K562 (cell line): Measurements from ENCODE around the gene TBC1D16. TPM values are rescaled to one million over a fixed set of nuclear protein-coding genes. Genes with fewer than 3 reads are reported as not detected.

Experiments
- ATAC-seq: fragments of 200-7000 bp; cut with Tn5 transposase; 3 replicates; pipeline ENCODE4 v1.9.1; 2020; ENCODE audit warnings: moderate library complexity
- BruUV-seq: library from RNA; stranded (reverse); fragments of 400-500 nt; replicated peaks from 2 replicates; lab custom pipeline; 2021; lab: Mats Ljungman, UMichigan
- CTCF ChIA-PET: fragments of 300-600 bp; formaldehyde crosslinking; extraction: SDS; loops from one replicate; lab custom pipeline; 2021; ENCODE audit warnings: low intra/inter-chr PET ratio; lab: Yijun Ruan, JAX
- POLR2A ChIA-PET: fragments of 300-600, 350-650 bp; sonication (Branson Sonifier 250); formaldehyde crosslinking; extraction: SDS; loops from one replicate; lab custom pipeline; 2021; ENCODE audit warnings: antibody characterized with exemption, inconsistent platforms; lab: Yijun Ruan, JAX
- DNase-seq, 4 experiments: peaks; one replicate each; pipeline versions ENCODE4 v3.0.0 to v3.0.0-alpha.2; 2011 to 2018; ENCODE audit warnings: low spot score in 3 of 4, mixed read lengths in 3 of 4; ENCODE audit errors: extremely low read depth in 1 of 4
- FAIRE-seq: peaks from 2 replicates; lab custom pipeline; 2011; peaks lifted over from hg19 to GRCh38; lab: Jason Lieb, UNC
- H2AFZ ChIP-seq: 2 replicates; pipeline ENCODE4 v1.6.0; 2011; ENCODE audit warnings: low read depth, low read length, control low read depth, inconsistent platforms
- H3K27ac ChIP-seq: fragments of 200-600 bp; 3 replicates; pipeline ENCODE4 v1.8.0; 2011; ENCODE audit warnings: low read depth, mild to moderate bottlenecking, control low read depth, inconsistent platforms, low read length, moderate library complexity, mixed read lengths; ENCODE audit errors: extremely low read depth
- H3K27me3 ChIP-seq, 2 experiments: fragments of 300-600 bp in 1 of 2; 2 replicates in 1 of 2; 3 replicates in 1 of 2; pipeline versions ENCODE4 v1.6.0 to v1.8.0; 2011; ENCODE audit warnings: inconsistent platforms in 2 of 2, low read length in 2 of 2, mild to moderate bottlenecking in 1 of 2, mixed read lengths in 1 of 2, moderate library complexity in 1 of 2; ENCODE audit not compliant: control insufficient read depth in 2 of 2, insufficient read depth in 2 of 2
- H3K36me3 ChIP-seq: fragments of 300-600 bp; 3 replicates; pipeline ENCODE4 v1.8.0; 2011; ENCODE audit warnings: mild to moderate bottlenecking, low read length, inconsistent platforms; ENCODE audit not compliant: control insufficient read depth, insufficient read depth
- H3K4me1 ChIP-seq, 2 experiments: fragments of 200-600 bp in 1 of 2; replicated peaks in 1 of 2; 2 replicates in 1 of 2; 3 replicates in 1 of 2; pipeline versions ENCODE4 v1.5.1 to v1.8.0; 2011; ENCODE audit warnings: inconsistent platforms in 2 of 2, low read length in 2 of 2, mild to moderate bottlenecking in 1 of 2, mixed read lengths in 1 of 2, moderate library complexity in 1 of 2; ENCODE audit not compliant: control insufficient read depth in 2 of 2, insufficient read depth in 2 of 2
- H3K4me2 ChIP-seq: 2 replicates; pipeline ENCODE4 v1.6.1; 2011; ENCODE audit warnings: low read length, control low read depth, inconsistent platforms, mixed read lengths; ENCODE audit not compliant: insufficient read depth
- H3K4me3 ChIP-seq: fragments of 200-600 bp; sonication (generic), shearing (Covaris generic); 2 replicates; pipeline ENCODE4 v1.5.1; 2016; ENCODE audit warnings: control low read depth, inconsistent platforms
- H3K79me2 ChIP-seq: fragments of 200-600 bp; 3 replicates; pipeline ENCODE4 v1.8.0; 2011; ENCODE audit warnings: low read length, inconsistent platforms; ENCODE audit not compliant: control insufficient read depth, insufficient read depth
- H3K9ac ChIP-seq, 2 experiments: 2 replicates each; pipeline versions ENCODE4 v1.6.0 to v1.6.1; 2011; ENCODE audit warnings: low read depth in 2 of 2, low read length in 2 of 2, control low read depth in 1 of 2, inconsistent platforms in 1 of 2, mild to moderate bottlenecking in 1 of 2, mixed read lengths in 1 of 2; ENCODE audit not compliant: insufficient read depth in 1 of 2
- H3K9me1 ChIP-seq: one replicate; pipeline ENCODE4 v1.6.0; 2011; ENCODE audit warnings: inconsistent platforms, mild to moderate bottlenecking, low read length, moderate library complexity; ENCODE audit not compliant: control insufficient read depth, insufficient read depth
- H3K9me3 ChIP-seq: replicated peaks from 2 replicates; pipeline ENCODE4 v1.5.1; 2011; ENCODE audit warnings: low read depth, low read length, inconsistent platforms; ENCODE audit not compliant: control insufficient read depth, insufficient read depth
- H4K20me1 ChIP-seq: replicated peaks from 2 replicates; pipeline ENCODE4 v1.6.1; 2011; ENCODE audit warnings: low read length, inconsistent platforms, mixed read lengths; ENCODE audit not compliant: control insufficient read depth, insufficient read depth
- C11orf30 ChIP-seq: fragments of 450-650 bp; IDR thresholded peaks from 2 replicates; pipeline ENCODE4 v1.6.1; 2016; ENCODE audit warnings: low read depth, mild to moderate bottlenecking
- CGGBP1 ChIP-seq: fragments of 250-450 bp; sonication (Bioruptor Pico); IDR thresholded peaks from 2 replicates; pipeline ENCODE4 v1.9.0; 2021; ENCODE audit warnings: mild to moderate bottlenecking
- GABPB1 ChIP-seq: sonication (generic); formaldehyde crosslinking; IDR thresholded peaks from 2 replicates; pipeline ENCODE4 v1.8.0; 2022; ENCODE audit warnings: mild to moderate bottlenecking, missing genetic modification reagents
- NUFIP1 ChIP-seq: fragments of 450-650 bp; IDR thresholded peaks from 2 replicates; pipeline ENCODE4 v1.6.1; 2018; ENCODE audit not compliant: partially characterized antibody
- RBM25 ChIP-seq: fragments of 200-400 bp; formaldehyde crosslinking; IDR thresholded peaks from 2 replicates; pipeline ENCODE4 v1.6.1; 2018; ENCODE audit warnings: low read length, low read depth, moderate library complexity; ENCODE audit not compliant: severe bottlenecking
- TOE1 ChIP-seq, 2 experiments: fragments of 450-650 bp in 1 of 2; sonication (generic) in 1 of 2; formaldehyde crosslinking in 1 of 2; IDR thresholded peaks; 2 replicates each; pipeline versions ENCODE4 v1.7.1 to v1.8.0; 2016 to 2022; ENCODE audit warnings: borderline replicate concordance in 2 of 2, mild to moderate bottlenecking in 2 of 2, antibody characterized with exemption in 1 of 2, inconsistent platforms in 1 of 2, low read depth in 1 of 2, missing genetic modification reagents in 1 of 2, moderate library complexity in 1 of 2
- ZFP36 ChIP-seq: fragments of 150-350 bp; IDR thresholded peaks from 2 replicates; pipeline ENCODE4 v1.6.1; 2018; ENCODE audit warnings: low read length, low read depth; ENCODE audit not compliant: partially characterized antibody
- WGBS: fragments of 100-300 bp; shearing (Covaris generic); methylation state at CpG from one replicate; pipeline ENCODE4 v1.1.6; 2016; ENCODE audit warnings: low coverage, mixed read lengths; ENCODE audit not compliant: insufficient coverage; ENCODE audit errors: missing lambda C conversion rate; 5-methylcytosine and 5-hydroxymethylcytosine counted together
- in situ Hi-C: fragments of 300-500 bp; cut with MboI; formaldehyde crosslinking; loops from 4 replicates; pipeline ENCODE4 v1.15.0; 2018; ENCODE audit warnings: inconsistent platforms, mixed read lengths
- intact Hi-C: fragments of 100-400 bp; cut with micrococcal nuclease; formaldehyde crosslinking; loops from 2 replicates; pipeline ENCODE4 v1.14.2; 2022
- polyA plus RNA-seq, 8 experiments: library from polyadenylated mRNA; depleted of rRNA in 4 of 8; stranded (reverse) in 5 of 8; unstranded in 3 of 8; fragments of >200 nt; fragmentation: Nextera tagmentation in 2 of 8; fragmentation: Illumina TruSeq in 1 of 8; extraction: Ambion mirVana in 2 of 8; extraction: Trizol in 1 of 8; gene quantifications; 2 replicates each; pipeline versions ENCODE4 v1.2.1 to v1.2.3, GENCODE V29; 2011 to 2014; ENCODE audit warnings: inconsistent platforms in 1 of 8, missing spikeins in 1 of 8
- total RNA-seq, 7 experiments: library from RNA; depleted of rRNA in 6 of 7; stranded (reverse); fragments of >200 nt in 6 of 7; fragmentation: Illumina TruSeq in 2 of 7; extraction: Trizol in 2 of 7; gene quantifications; 2 replicates each; pipeline versions ENCODE4 v1.2.1 to v1.2.3, GENCODE V29; 2011 to 2021; ENCODE audit warnings: low replicate concordance in 1 of 7

The TBC1D16 gene
- total and polyA plus RNA-seq, 9 of the 15 experiments (the other 6 are each of a cell fraction or from before 2014, with no cell fraction given), result 0.01 to 0.20 (median 0.03) TPM; not detected in 1

GRCh38 chr17:79907217-79907715 is 128.4 kb downstream of the TBC1D16 start:
- TF ChIP-seq C11orf30, result no peak
- TF ChIP-seq RBM25, result no peak
- no peak for TF ChIP-seq GABPB1 (CRISPR knock-in tag)
- TF ChIP-seq CGGBP1 (CRISPR knock-in tag), result no peak
- TF ChIP-seq NUFIP1, result no peak
- Histone ChIP-seq H2AFZ (no peak overlapping the region), H3K36me3 (no peaks in the 10 kb centered on the region), H3K4me1 (peaks cover 0 to 5% of the 10 kb centered on the region in 2 experiments; a peak in 2 of 5 replicates), H3K27me3 (peaks cover 53 to 77% of the 10 kb centered on the region in 2 experiments), H3K4me2 (no peak overlapping the region), H3K9me1 (no peaks in the 10 kb centered on the region), H3K27ac (no peak overlapping the region), H4K20me1 (no peaks in the 10 kb centered on the region; the same call in none of the 2 replicates), H3K9me3 (no peaks in the 10 kb centered on the region), H3K9ac (no peak overlapping the region), H3K79me2 (no peaks in the 10 kb centered on the region), H3K4me3 (no peak overlapping the region)
- ChIA-PET CTCF (no interaction called here), POLR2A (interaction anchor here (1.1 kb wide), 1 partner anchor 71 kb away, joined by 4 read pairs; no protein-coding TSS in a partner anchor)
- in situ Hi-C loops (no loop called here), intact Hi-C loops (no loop called here)
- DNase-seq (no peak), ATAC-seq (no peak), FAIRE-seq (no peak)
- 16% methylated on average over 11 of the region's 11 CpGs for WGBS
- no TSS peak for BruUV-seq

GRCh38 chr17:79905832-79906231 is 129.8 kb downstream of the TBC1D16 start:
- H3K79me2 ChIP-seq, result no peaks in the 10 kb centered on the region
- H4K20me1 ChIP-seq, result no peaks in the 10 kb centered on the region; the same call in 1 of the 2 replicates
- ATAC-seq (peak; percentile 92), DNase-seq (peak; percentile 53 to 63 (median 58)), FAIRE-seq (peak; percentile 83)
- in situ Hi-C loops (no loop called here), intact Hi-C loops (no loop called here)
- WGBS, result 3% methylated on average over 8 of the region's 8 CpGs
- H3K9me1 ChIP-seq, result no peaks in the 10 kb centered on the region
- H2AFZ ChIP-seq, result no peak overlapping the region
- H3K4me1 ChIP-seq, result peaks cover 0 to 3% of the 10 kb centered on the region in 2 experiments; a peak in 2 of 5 replicates
- ChIA-PET CTCF (no interaction called here), POLR2A (interaction anchor here (1.4 kb wide), 1 partner anchor 16 kb away, joined by 4 read pairs; no protein-coding TSS in a partner anchor)
- H3K9me3 ChIP-seq, result no peaks in the 10 kb centered on the region
- H3K27ac ChIP-seq, result no peak overlapping the region
- H3K36me3 ChIP-seq, result no peaks in the 10 kb centered on the region
- H3K9ac ChIP-seq, result no peak overlapping the region
- no peak overlapping the region for H3K4me3 ChIP-seq
- BruUV-seq, result no TSS peak
- peaks cover 62 to 78% of the 10 kb centered on the region in 2 experiments for H3K27me3 ChIP-seq
- H3K4me2 ChIP-seq, result no peak overlapping the region
- no peak for TF ChIP-seq TOE1 (IDR thresholded peaks at IDR 0.05; ENCODE audit: borderline replicate concordance)
- no peak for TF ChIP-seq TOE1 (CRISPR knock-in tag; IDR thresholded peaks at IDR 0.05; ENCODE audit: borderline replicate concordance, low read depth)
- peak; percentile 19 for TF ChIP-seq ZFP36
